CD4-positive, alpha-beta T cell treated with Interleukin-1 beta for 1 hour (primary cell): ENCODE measurements around the gene WDR38.

ENCODE experiments used
- DNase-seq, 2 donors: peaks; one replicate each; pipeline ENCODE4 v3.0.0-alpha.2; 2020 to 2022

Gene WDR38

GRCh38 chr9:124852829-124853531 is at the start of gene WDR38:
Gene WDR38 (plus strand): TSS chr9:124853460. CDS start chr9:124853532, 72 bp downstream.
- peak; percentile 91 to 92 for DNase-seq

GRCh38 chr9:124803911-124804310 is 49.3 kb upstream of the WDR38 start:
- no peak for DNase-seq

- no peak for DNase-seq
Observed at GRCh38 chr9:124805186-124805585, 48.1 kb upstream of the WDR38 start.

GRCh38 chr9:124808246-124808956 is 44.9 kb upstream of the WDR38 start:
- no peak for DNase-seq

- no peak for DNase-seq
Observed at GRCh38 chr9:124809211-124809610, 44.0 kb upstream of the WDR38 start.

- DNase-seq: no peak
Observed at GRCh38 chr9:124809741-124810500, 43.3 kb upstream of the WDR38 start.

- no peak for DNase-seq
Observed at GRCh38 chr9:124810663-124811355, 42.5 kb upstream of the WDR38 start.

- no peak for DNase-seq
Observed at GRCh38 chr9:124812441-124812876, 40.8 kb upstream of the WDR38 start.

GRCh38 chr9:124813041-124813440 is 40.2 kb upstream of the WDR38 start:
- DNase-seq: no peak

- no peak for DNase-seq
Observed at GRCh38 chr9:124813501-124814163, 39.6 kb upstream of the WDR38 start.

- DNase-seq: no peak
Observed at GRCh38 chr9:124814164-124814535, 39.1 kb upstream of the WDR38 start.

GRCh38 chr9:124815601-124816000 is 37.7 kb upstream of the WDR38 start:
- no peak for DNase-seq

GRCh38 chr9:124818431-124819281 is 34.6 kb upstream of the WDR38 start:
- DNase-seq: no peak

- no peak for DNase-seq
Observed at GRCh38 chr9:124820698-124821623, 32.3 kb upstream of the WDR38 start.

GRCh38 chr9:124828489-124829333 is 24.5 kb upstream of the WDR38 start:
- no peak for DNase-seq

- no peak for DNase-seq
Observed at GRCh38 chr9:124829334-124829669, 24.0 kb upstream of the WDR38 start.

- no peak for DNase-seq
Observed at GRCh38 chr9:124830593-124830992, 22.7 kb upstream of the WDR38 start.

- no peak for DNase-seq
Observed at GRCh38 chr9:124831642-124832364, 21.5 kb upstream of the WDR38 start.

GRCh38 chr9:124834591-124834990 is 18.7 kb upstream of the WDR38 start:
- no peak for DNase-seq
